ENCODE measurements around the gene MAPRE3. TPM values are rescaled to one million over a fixed set of nuclear protein-coding genes. Genes with fewer than 3 reads are reported as not detected.

MAPRE3 gene
- total RNA-seq, 2 experiments from 2014 or later, result 3.4 to 4.5 TPM

- ATAC-seq (ENCODE audit: poor library complexity), result no peak
- no peak for TF ChIP-seq CTCF (IDR thresholded peaks at IDR 0.05)
- peaks cover 6% of the 10 kb centered on the region for H3K4me1 ChIP-seq (ENCODE audit: insufficient read depth, low read length)
- no peak overlapping the region for H3K4me3 ChIP-seq (ENCODE audit: low read length)
- Mint-ChIP-seq H3K9me3 (no peaks in the 10 kb centered on the region), H3K27ac (no peak overlapping the region), H3K36me3 (ENCODE audit: low read depth) (peaks cover 74% of the 10 kb centered on the region), H3K27me3 (no peaks in the 10 kb centered on the region), H3K4me1 (ENCODE audit: low read depth) (peaks cover 13% of the 10 kb centered on the region), H3K4me3 (no peak overlapping the region)
- ChIA-PET POLR2A (interaction anchor here (1.4 to 1.9 kb wide), 2 partner anchors 10 to 11 kb away, joined by 3 to 9 read pairs; no protein-coding TSS in a partner anchor), CTCF (interaction anchor here (1.3 kb wide), 1 partner anchor 9 kb away, joined by 4 read pairs; no protein-coding TSS in a partner anchor)
- H3K36me3 ChIP-seq (ENCODE audit: insufficient read depth, low read length), result peaks cover 68% of the 10 kb centered on the region
- H3K9me3 ChIP-seq (ENCODE audit: control insufficient read depth in 1 of 2, insufficient read depth in 1 of 2, low read length in 2 of 2), result no peaks in the 10 kb centered on the region
- DNase-seq, result no peak
- no peak overlapping the region for H3K27ac ChIP-seq (ENCODE audit: low read depth in 1 of 2, low read length in 2 of 2)
- intact Hi-C loops (cut with DNase I, micrococcal nuclease), result no loop called here
- no peaks in the 10 kb centered on the region for H3K27me3 ChIP-seq (ENCODE audit: control insufficient read depth in 1 of 2, insufficient read depth in 2 of 2, low read length in 2 of 2)
Measured at GRCh38 chr2:27039426-27039825, 69.0 kb downstream of the MAPRE3 start.

- CTCF ChIA-PET, result interaction anchor here (1.3 kb wide), 1 partner anchor 10 kb away, joined by 4 read pairs; no protein-coding TSS in a partner anchor
- POLR2A ChIA-PET, result interaction anchor here (1.4 to 1.9 kb wide), 2 partner anchors 9 to 11 kb away, joined by 3 to 9 read pairs; no protein-coding TSS in a partner anchor
- no peak overlapping the region for H3K4me3 Mint-ChIP-seq
- H3K27me3 ChIP-seq (ENCODE audit: control insufficient read depth in 1 of 2, insufficient read depth in 2 of 2, low read length in 2 of 2), result no peaks in the 10 kb centered on the region
- H3K4me1 Mint-ChIP-seq (ENCODE audit: low read depth), result peaks cover 11% of the 10 kb centered on the region
- intact Hi-C loops (cut with DNase I, micrococcal nuclease), result no loop called here
- no peak overlapping the region for H3K4me3 ChIP-seq (ENCODE audit: low read length)
- TF ChIP-seq CTCF (IDR thresholded peaks at IDR 0.05), result no peak
- H3K36me3 ChIP-seq (ENCODE audit: insufficient read depth, low read length), result peaks cover 68% of the 10 kb centered on the region
- H3K27ac ChIP-seq (ENCODE audit: low read depth in 1 of 2, low read length in 2 of 2), result no peak overlapping the region
- DNase-seq (no peak), ATAC-seq (ENCODE audit: poor library complexity) (no peak)
- H3K27ac Mint-ChIP-seq, result no peak overlapping the region
- peaks cover 4% of the 10 kb centered on the region for H3K4me1 ChIP-seq (ENCODE audit: insufficient read depth, low read length)
- H3K27me3 Mint-ChIP-seq, result no peaks in the 10 kb centered on the region
- H3K36me3 Mint-ChIP-seq (ENCODE audit: low read depth), result peaks cover 74% of the 10 kb centered on the region
- H3K9me3 Mint-ChIP-seq, result no peaks in the 10 kb centered on the region
- no peaks in the 10 kb centered on the region for H3K9me3 ChIP-seq (ENCODE audit: control insufficient read depth in 1 of 2, insufficient read depth in 1 of 2, low read length in 2 of 2)
Measured at GRCh38 chr2:27039871-27040270, 69.4 kb downstream of the MAPRE3 start.

- H3K27me3 Mint-ChIP-seq, result no peaks in the 10 kb centered on the region
- ChIA-PET CTCF (interaction anchor here (1.3 kb wide), 1 partner anchor 10 kb away, joined by 4 read pairs; no protein-coding TSS in a partner anchor), POLR2A (interaction anchor here (1.4 to 1.9 kb wide), 2 partner anchors 9 to 10 kb away, joined by 3 to 9 read pairs; no protein-coding TSS in a partner anchor)
- H3K9me3 Mint-ChIP-seq, result no peaks in the 10 kb centered on the region
- no peak overlapping the region for H3K4me3 Mint-ChIP-seq
- intact Hi-C loops (cut with DNase I, micrococcal nuclease), result no loop called here
- H3K27ac ChIP-seq (ENCODE audit: low read depth in 1 of 2, low read length in 2 of 2), result no peak overlapping the region
- no peak overlapping the region for H3K4me3 ChIP-seq (ENCODE audit: low read length)
- H3K36me3 Mint-ChIP-seq (ENCODE audit: low read depth), result peaks cover 69% of the 10 kb centered on the region
- ATAC-seq (ENCODE audit: poor library complexity) (no peak), DNase-seq (no peak)
- no peak overlapping the region for H3K27ac Mint-ChIP-seq
- H3K36me3 ChIP-seq (ENCODE audit: insufficient read depth, low read length), result peaks cover 64% of the 10 kb centered on the region
- TF ChIP-seq CTCF (IDR thresholded peaks at IDR 0.05), result no peak
- H3K9me3 ChIP-seq (ENCODE audit: control insufficient read depth in 1 of 2, insufficient read depth in 1 of 2, low read length in 2 of 2), result no peaks in the 10 kb centered on the region
- peaks cover 3% of the 10 kb centered on the region for H3K4me1 ChIP-seq (ENCODE audit: insufficient read depth, low read length)
- H3K4me1 Mint-ChIP-seq (ENCODE audit: low read depth), result peaks cover 8% of the 10 kb centered on the region
- H3K27me3 ChIP-seq (ENCODE audit: control insufficient read depth in 1 of 2, insufficient read depth in 2 of 2, low read length in 2 of 2), result no peaks in the 10 kb centered on the region
Measured at GRCh38 chr2:27040282-27040681, 69.8 kb downstream of the MAPRE3 start.
